Measurements from ENCODE around the gene MYO15A.

DNA sequence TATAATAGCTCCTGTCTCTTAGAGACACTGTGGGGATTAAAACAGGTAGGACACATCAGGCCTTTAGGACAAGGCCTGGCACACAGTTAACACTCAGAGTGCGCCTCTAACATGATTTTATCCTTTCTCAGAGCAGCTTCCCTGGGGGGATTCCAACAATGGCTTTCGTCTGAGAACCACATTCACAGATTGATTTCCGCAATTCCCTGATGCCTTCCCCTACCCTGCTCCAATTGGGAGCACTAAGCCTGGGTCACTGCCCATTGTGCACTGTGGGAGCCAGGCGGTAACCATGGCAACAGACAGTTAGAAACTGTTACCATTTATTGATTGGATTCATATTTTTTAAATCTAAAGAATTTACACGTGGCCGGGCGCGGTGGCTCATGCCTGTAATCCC, 69.2 kb downstream of the MYO15A start:
- TF ChIP-seq CTCF (IDR thresholded peaks at IDR 0.05) = no peak
- no peak for TF ChIP-seq POLR2A (IDR thresholded peaks at IDR 0.05)
- TF ChIP-seq POLR2AphosphoS5 (IDR thresholded peaks at IDR 0.05) = no peak
- TF ChIP-seq EP300 (IDR thresholded peaks at IDR 0.05; ENCODE audit: low read depth) = no peak
